Naive thymus-derived CD8-positive, alpha-beta T cell (primary cell): ENCODE measurements around the gene MAP2K5. TPM values are rescaled to one million over a fixed set of nuclear protein-coding genes. Genes with fewer than 3 reads are reported as not detected.
A peak's percentile ranks its signal among the peaks of the same experiment; 100 is the strongest.

Source experiments
- ATAC-seq, 2 donors: fragments of 150-1000 bp; cut with Tn5 transposase in 1 of 2; sonication (Bioruptor Pico), chemical (Tn5 transposase) in 1 of 2; 1 replicate in 1 of 2; 2 replicates in 1 of 2; pipeline ENCODE4 v1.10.0; 2021; ENCODE audit warnings: mild to moderate bottlenecking in 2 of 2, moderate library complexity in 2 of 2
- POLR2A ChIA-PET: fragments of 350-600 bp; sonication (Branson Sonifier 250); formaldehyde crosslinking; loops from one replicate; lab custom pipeline; 2021; ENCODE audit warnings: antibody characterized with exemption; lab: Charles Lee
- DNase-seq, 10 donors: peaks; one replicate each; pipeline versions ENCODE4 v3.0.0 to v3.0.0-alpha.2; 2020 to 2022
- H3K27ac Mint-ChIP-seq, 10 donors: one replicate each; pipeline ENCODE4 v1.8.0; 2020 to 2022; ENCODE audit warnings: mild to moderate bottlenecking in 10 of 10, mixed read lengths in 10 of 10, moderate library complexity in 4 of 10, inconsistent platforms in 1 of 10
- H3K27me3 Mint-ChIP-seq, 5 donors: one replicate each; pipeline ENCODE4 v1.8.0; 2021 to 2022; ENCODE audit warnings: mixed read lengths in 5 of 5
- H3K36me3 Mint-ChIP-seq, 3 donors: one replicate each; pipeline ENCODE4 v1.8.0; 2020 to 2022; ENCODE audit warnings: mixed read lengths in 3 of 3, mild to moderate bottlenecking in 2 of 3, inconsistent platforms in 1 of 3
- H3K4me1 Mint-ChIP-seq, 4 donors: one replicate each; pipeline ENCODE4 v1.8.0; 2021 to 2022; ENCODE audit warnings: mixed read lengths in 4 of 4
- H3K4me3 Mint-ChIP-seq, 10 donors: one replicate each; pipeline ENCODE4 v1.8.0; 2020 to 2022; ENCODE audit warnings: mild to moderate bottlenecking in 10 of 10, mixed read lengths in 10 of 10, moderate library complexity in 6 of 10, inconsistent platforms in 1 of 10
- H3K9me3 Mint-ChIP-seq, 9 donors: one replicate each; pipeline ENCODE4 v1.8.0; 2020 to 2022; ENCODE audit warnings: mixed read lengths in 9 of 9, mild to moderate bottlenecking in 3 of 9, inconsistent platforms in 1 of 9, moderate library complexity in 1 of 9
- polyA plus RNA-seq, 3 donors: library from polyadenylated mRNA; unstranded; fragments of 300-500 nt; fragmentation: Illumina TruSeq; gene quantifications; one replicate each; pipeline ENCODE4 v1.2.3, GENCODE V29; 2021
- total RNA-seq, 8 experiments: library from RNA in 2 of 8; stranded (reverse) in 2 of 8; gene quantifications; one replicate each; pipeline ENCODE4 v1.2.3 and lab custom pipeline; 2021 to 2026

Gene MAP2K5
- total and polyA plus RNA-seq, 5 experiments from 2014 or later = 17.8 to 37.6 (median 22.5) TPM

DNA sequence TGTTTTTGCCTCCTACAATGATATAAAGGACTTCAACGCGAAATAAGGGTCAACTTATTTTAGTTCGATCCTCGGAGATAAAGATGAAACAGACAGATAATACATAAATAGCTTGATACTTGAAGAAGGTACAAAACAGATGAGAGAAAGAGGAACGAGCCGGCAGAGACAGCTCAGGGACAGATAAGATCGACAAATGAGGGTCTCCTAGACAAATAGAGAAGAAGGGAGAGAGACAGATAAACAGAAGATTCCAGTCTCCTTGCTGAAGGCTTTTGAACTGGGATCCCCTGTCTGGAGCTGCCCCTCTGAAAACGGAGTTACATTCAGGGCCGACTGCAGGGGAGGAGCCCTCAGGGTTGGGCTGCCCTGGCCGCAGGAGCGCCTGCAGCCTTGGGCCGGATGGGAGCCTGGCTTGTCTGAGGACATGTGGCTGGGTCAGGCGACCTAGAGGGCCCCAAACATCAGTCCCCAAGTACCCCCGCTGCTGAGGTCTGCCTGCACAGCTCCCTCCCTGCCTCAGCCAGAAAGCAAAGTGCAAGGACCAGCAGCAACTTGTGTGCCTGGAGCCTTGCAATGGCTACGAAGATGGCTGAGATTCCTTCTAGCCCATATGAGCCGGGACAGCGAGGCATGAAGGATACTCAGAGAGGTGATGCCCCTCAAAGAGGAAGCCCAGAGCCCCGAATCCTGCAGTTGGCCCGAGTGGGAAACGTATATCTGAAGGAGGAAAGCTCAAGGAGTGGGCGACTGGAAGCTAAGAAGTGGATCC, 281.9 kb downstream of the MAP2K5 start:
- Mint-ChIP-seq H3K4me1 (peaks cover 31 to 73% (median 59%) of the 10 kb centered on the region in 4 donors), H3K27me3 (peaks cover 37 to 80% (median 70%) of the 10 kb centered on the region in 5 donors), H3K9me3 (peaks cover 0 to 5% (median 0%) of the 10 kb centered on the region in 9 donors), H3K36me3 (peaks cover 0 to 6% (median 5%) of the 10 kb centered on the region in 3 donors), H3K27ac (peak overlapping the region in 1 of 10 donors; percentile 8), H3K4me3 (peak overlapping the region; percentile 75 to 90 (median 86))
- DNase-seq = peak in 1 of 10 donors; percentile 57
- POLR2A ChIA-PET = interaction anchor here (0.8 kb wide), 1 partner anchor 9 kb away, joined by 3 read pairs; no protein-coding TSS in a partner anchor
- no peak for ATAC-seq

- Mint-ChIP-seq H3K36me3 (peaks cover 0 to 6% (median 5%) of the 10 kb centered on the region in 3 donors), H3K27ac (peak within 1 kb of the TSS in 1 of 10 donors; percentile 23), H3K4me1 (peaks cover 30 to 74% (median 61%) of the 10 kb centered on the region in 4 donors), H3K27me3 (peaks cover 35 to 78% (median 62%) of the 10 kb centered on the region in 5 donors), H3K4me3 (peak within 1 kb of the TSS; percentile 39 to 90 (median 70)), H3K9me3 (peaks cover 0 to 5% (median 0%) of the 10 kb centered on the region in 9 donors)
- POLR2A ChIA-PET = interaction anchor here (0.8 kb wide), 1 partner anchor 8 kb away, joined by 3 read pairs; no protein-coding TSS in a partner anchor
- DNase-seq (peak in 1 of 10 donors; percentile 54), ATAC-seq (peak in 1 of 2 donors; percentile 31)
Measured at GRCh38 chr15:67824976-67825880, 282.7 kb downstream of the MAP2K5 start, which contains the start of gene SKOR1. SKOR1 (plus strand) TSS chr15:67825509; CDS start chr15:67825603, 94 bp downstream.

DNA sequence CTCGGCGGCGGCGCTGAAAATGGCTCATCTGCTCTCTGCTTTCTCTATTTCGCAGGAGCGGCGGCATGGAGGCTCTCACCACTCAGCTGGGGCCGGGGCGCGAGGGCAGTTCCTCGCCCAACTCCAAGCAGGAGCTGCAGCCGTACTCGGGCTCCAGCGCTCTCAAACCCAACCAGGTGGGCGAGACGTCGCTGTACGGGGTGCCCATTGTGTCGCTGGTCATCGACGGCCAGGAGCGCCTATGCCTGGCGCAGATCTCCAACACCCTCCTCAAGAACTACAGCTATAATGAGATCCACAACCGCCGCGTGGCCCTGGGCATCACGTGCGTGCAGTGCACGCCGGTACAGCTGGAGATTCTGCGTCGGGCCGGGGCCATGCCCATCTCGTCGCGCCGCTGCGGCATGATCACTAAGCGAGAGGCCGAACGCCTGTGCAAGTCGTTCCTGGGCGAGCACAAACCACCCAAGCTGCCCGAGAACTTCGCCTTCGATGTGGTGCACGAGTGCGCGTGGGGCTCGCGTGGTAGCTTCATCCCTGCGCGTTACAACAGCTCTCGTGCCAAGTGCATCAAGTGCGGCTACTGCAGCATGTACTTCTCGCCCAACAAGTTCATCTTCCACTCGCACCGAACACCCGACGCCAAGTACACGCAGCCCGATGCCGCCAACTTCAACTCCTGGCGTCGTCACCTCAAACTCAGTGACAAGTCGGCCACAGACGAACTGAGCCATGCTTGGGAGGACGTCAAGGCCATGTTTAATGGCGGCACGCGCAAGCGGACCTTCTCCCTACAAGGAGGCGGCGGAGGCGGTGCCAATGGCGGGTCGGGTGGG, 283.6 kb downstream of the MAP2K5 start:
- Mint-ChIP-seq H3K4me3 (peak overlapping the region; percentile 39 to 86 (median 69)), H3K4me1 (peaks cover 29 to 70% (median 62%) of the 10 kb centered on the region in 4 donors), H3K9me3 (peaks cover 0 to 5% (median 0%) of the 10 kb centered on the region in 9 donors), H3K36me3 (peaks cover 0 to 6% (median 5%) of the 10 kb centered on the region in 3 donors), H3K27ac (peak overlapping the region in 1 of 10 donors; percentile 23), H3K27me3 (peaks cover 39 to 78% (median 62%) of the 10 kb centered on the region in 5 donors)
- POLR2A ChIA-PET = interaction anchor here (0.7 kb wide), 1 partner anchor 9 kb away, joined by 3 read pairs; no protein-coding TSS in a partner anchor
- DNase-seq = peak in 1 of 10 donors; percentile 49
- ATAC-seq = no peak

DNA sequence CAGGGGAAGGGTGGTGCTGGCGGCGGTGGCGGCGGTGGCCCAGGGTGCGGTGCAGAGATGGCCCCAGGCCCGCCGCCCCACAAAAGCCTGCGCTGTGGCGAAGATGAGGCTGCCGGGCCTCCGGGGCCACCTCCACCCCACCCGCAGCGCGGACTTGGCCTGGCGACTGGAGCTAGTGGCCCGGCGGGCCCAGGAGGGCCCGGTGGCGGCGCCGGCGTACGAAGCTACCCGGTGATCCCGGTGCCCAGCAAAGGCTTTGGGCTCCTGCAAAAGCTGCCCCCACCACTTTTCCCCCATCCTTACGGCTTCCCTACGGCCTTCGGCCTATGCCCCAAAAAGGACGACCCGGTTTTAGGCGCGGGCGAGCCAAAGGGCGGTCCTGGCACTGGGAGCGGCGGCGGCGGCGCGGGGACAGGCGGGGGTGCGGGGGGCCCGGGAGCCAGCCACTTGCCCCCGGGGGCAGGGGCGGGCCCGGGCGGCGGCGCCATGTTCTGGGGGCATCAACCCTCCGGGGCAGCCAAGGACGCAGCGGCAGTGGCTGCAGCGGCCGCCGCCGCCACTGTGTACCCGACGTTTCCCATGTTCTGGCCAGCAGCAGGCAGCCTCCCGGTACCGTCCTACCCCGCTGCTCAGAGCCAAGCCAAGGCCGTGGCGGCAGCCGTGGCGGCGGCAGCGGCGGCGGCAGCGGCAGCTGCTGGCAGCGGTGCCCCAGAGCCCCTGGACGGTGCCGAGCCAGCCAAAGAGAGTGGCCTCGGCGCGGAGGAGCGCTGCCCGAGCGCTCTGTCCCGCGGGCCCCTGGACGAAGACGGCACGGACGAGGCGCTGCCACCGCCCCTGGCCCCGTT, 284.4 kb downstream of the MAP2K5 start:
- no peak for ATAC-seq
- POLR2A ChIA-PET = interaction anchor here (0.7 kb wide), 1 partner anchor 8 kb away, joined by 3 read pairs; no protein-coding TSS in a partner anchor

GRCh38 chr15:67827562-67828277, 285.2 kb downstream of the MAP2K5 start:
- H3K4me3 Mint-ChIP-seq = peak overlapping the region in 4 of 10 donors; percentile 44 to 78 (median 54)
- H3K9me3 Mint-ChIP-seq = peaks cover 0 to 2% (median 0%) of the 10 kb centered on the region in 9 donors
- POLR2A ChIA-PET = no interaction called here
- H3K27me3 Mint-ChIP-seq = peaks cover 29 to 78% (median 55%) of the 10 kb centered on the region in 5 donors
- H3K36me3 Mint-ChIP-seq = peaks cover 0 to 6% (median 2%) of the 10 kb centered on the region in 3 donors
- DNase-seq (peak in 1 of 10 donors; percentile 27), ATAC-seq (no peak)
- H3K27ac Mint-ChIP-seq = peak overlapping the region in 1 of 10 donors; percentile 74
- H3K4me1 Mint-ChIP-seq = peaks cover 19 to 54% (median 51%) of the 10 kb centered on the region in 4 donors

More for the DNA sequence above, 284.4 kb downstream of the MAP2K5 start:
- Mint-ChIP-seq H3K27me3 (peaks cover 34 to 78% (median 57%) of the 10 kb centered on the region in 5 donors), H3K36me3 (peaks cover 0 to 6% (median 2%) of the 10 kb centered on the region in 3 donors), H3K27ac (no peak overlapping the region), H3K4me3 (peak overlapping the region in 1 of 10 donors; percentile 86), H3K9me3 (peaks cover 0 to 5% (median 0%) of the 10 kb centered on the region in 9 donors), H3K4me1 (peaks cover 23 to 62% (median 57%) of the 10 kb centered on the region in 4 donors)
- DNase-seq = peak in 1 of 10 donors; percentile 40

DNA sequence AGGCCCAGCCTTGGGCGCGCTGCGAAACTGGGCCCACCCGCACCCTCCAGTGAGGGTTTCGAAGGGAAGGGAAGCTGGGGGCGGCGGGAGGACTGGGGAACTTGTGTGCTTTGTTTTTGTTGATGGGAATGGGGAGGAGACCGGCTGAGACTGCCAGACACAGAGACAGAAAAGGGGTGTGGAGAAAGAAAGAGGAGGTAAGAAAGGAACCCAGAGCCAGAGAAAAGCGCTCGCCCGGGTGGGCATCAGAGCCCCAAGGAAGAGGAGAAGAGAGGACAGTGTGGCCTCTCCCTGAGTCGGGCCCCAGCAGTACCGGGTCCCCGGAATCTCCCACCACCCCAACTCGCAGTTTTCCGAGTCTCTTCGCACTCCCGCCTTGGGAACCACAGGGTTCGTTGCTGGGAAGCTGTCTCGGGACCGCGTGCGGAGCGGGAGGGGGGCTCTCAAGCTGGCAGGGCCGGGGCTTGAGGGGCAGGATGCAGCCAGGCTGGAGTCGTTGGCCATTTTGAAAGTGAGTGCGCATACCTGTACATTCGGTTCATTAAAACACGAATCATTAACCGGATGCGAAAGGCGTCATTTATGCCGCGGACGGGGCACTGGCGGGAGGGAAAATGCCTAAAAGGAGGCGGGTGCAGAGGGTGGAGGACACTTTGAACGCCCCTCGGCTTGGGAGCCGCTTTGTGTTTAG, 285.9 kb downstream of the MAP2K5 start:
- Mint-ChIP-seq H3K27me3 (peaks cover 34 to 80% (median 62%) of the 10 kb centered on the region in 5 donors), H3K9me3 (peaks cover 0 to 2% (median 0%) of the 10 kb centered on the region in 9 donors), H3K4me3 (peak overlapping the region; percentile 16 to 86 (median 60)), H3K4me1 (peaks cover 21 to 58% (median 56%) of the 10 kb centered on the region in 4 donors), H3K27ac (peak overlapping the region in 1 of 10 donors; percentile 74), H3K36me3 (peaks cover 0 to 6% (median 2%) of the 10 kb centered on the region in 3 donors)
- DNase-seq (peak in 1 of 10 donors; percentile 9), ATAC-seq (no peak)
- POLR2A ChIA-PET = no interaction called here

DNA sequence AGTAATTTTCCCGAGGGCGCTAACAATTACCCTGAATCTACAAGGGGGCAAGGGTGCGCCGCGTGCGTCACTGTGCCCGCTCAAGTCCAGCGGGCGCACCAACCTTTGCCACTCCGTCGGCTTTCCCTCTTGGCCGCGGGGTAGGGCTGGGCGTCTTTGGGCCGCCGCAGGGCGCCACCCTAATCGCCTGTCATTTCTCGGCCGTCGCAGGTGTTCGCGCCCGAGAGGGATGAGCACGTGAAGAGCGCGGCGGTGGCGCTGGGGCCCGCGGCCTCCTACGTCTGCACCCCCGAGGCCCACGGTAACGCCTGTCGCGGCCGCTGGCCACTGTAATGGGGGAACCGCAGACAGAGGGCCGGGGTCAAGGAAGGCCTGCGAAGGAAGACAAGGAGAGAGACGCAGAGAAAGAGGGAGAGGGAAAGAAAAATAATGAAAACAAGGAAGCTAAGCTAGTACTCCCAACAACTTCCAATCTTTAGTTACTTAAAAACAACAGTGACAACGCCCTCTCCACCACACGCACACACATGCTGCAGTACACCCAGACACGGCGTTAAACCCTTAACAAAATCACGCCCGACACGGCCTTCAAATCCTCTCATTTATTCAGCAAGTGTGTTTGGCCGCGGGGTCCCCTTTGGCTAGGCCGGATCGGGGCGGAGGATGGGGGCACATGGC, 286.6 kb downstream of the MAP2K5 start:
- DNase-seq = no peak
- POLR2A ChIA-PET = interaction anchor here (1.4 kb wide), 1 partner anchor 47 kb away, joined by 4 read pairs; no protein-coding TSS in a partner anchor
- H3K36me3 Mint-ChIP-seq = peaks cover 0 to under 1% (median 0%) of the 10 kb centered on the region in 3 donors

GRCh38 chr15:67829647-67830504, 287.4 kb downstream of the MAP2K5 start:
- ATAC-seq = no peak
- Mint-ChIP-seq H3K27me3 (peaks cover 32 to 80% (median 57%) of the 10 kb centered on the region in 5 donors), H3K27ac (no peak overlapping the region), H3K4me3 (peak overlapping the region in 7 of 10 donors; percentile 43 to 76 (median 57)), H3K4me1 (peaks cover 18 to 58% (median 56%) of the 10 kb centered on the region in 4 donors), H3K36me3 (no peaks in the 10 kb centered on the region), H3K9me3 (peaks cover 0 to 4% (median 0%) of the 10 kb centered on the region in 9 donors)
- no peak for DNase-seq
- POLR2A ChIA-PET = interaction anchor here (1.4 kb wide), 1 partner anchor 47 kb away, joined by 4 read pairs; no protein-coding TSS in a partner anchor

More for the DNA sequence above, 286.6 kb downstream of the MAP2K5 start:
- Mint-ChIP-seq H3K27me3 (peaks cover 33 to 80% (median 61%) of the 10 kb centered on the region in 5 donors), H3K4me3 (peak overlapping the region; percentile 10 to 86 (median 60)), H3K9me3 (peaks cover 0 to 4% (median 0%) of the 10 kb centered on the region in 9 donors), H3K27ac (peak overlapping the region in 2 of 10 donors; percentile 15 to 53), H3K4me1 (peaks cover 17 to 58% (median 56%) of the 10 kb centered on the region in 4 donors)
- no peak for ATAC-seq
